Measurements from ENCODE around the gene UGT2B7. TPM values are rescaled to one million over a fixed set of nuclear protein-coding genes. Genes with fewer than 3 reads are reported as not detected.

Gene UGT2B7
- total RNA-seq, 4 donors from 2014 or later = 0.68 to 1.5 (median 1.0) TPM; not detected in 1

GRCh38 chr4:69126024-69126423 is 29.8 kb downstream of the UGT2B7 start:
- H3K36me3 ChIP-seq = no peaks in the 10 kb centered on the region
- no peak for TF ChIP-seq POLR2A (IDR thresholded peaks at IDR 0.05)
- TF ChIP-seq POLR2AphosphoS5 (IDR thresholded peaks at IDR 0.05) = no peak
- no peaks in the 10 kb centered on the region for H3K4me1 ChIP-seq
- H3K4me3 ChIP-seq = no peak overlapping the region
- H3K27me3 ChIP-seq = no peaks in the 10 kb centered on the region
- DNase-seq (ENCODE audit: low spot score in 2 of 2) = no peak
- no peak overlapping the region for H3K27ac ChIP-seq
- no peaks in the 10 kb centered on the region for H3K9me3 ChIP-seq

- TF ChIP-seq CTCF (IDR thresholded peaks at IDR 0.05) (no peak), POLR2A (IDR thresholded peaks at IDR 0.05) (no peak), POLR2AphosphoS5 (IDR thresholded peaks at IDR 0.05) (no peak), EP300 (IDR thresholded peaks at IDR 0.05) (no peak)
- Histone ChIP-seq H3K27me3 (no peaks in the 10 kb centered on the region), H3K36me3 (no peaks in the 10 kb centered on the region), H3K27ac (no peak overlapping the region), H3K4me1 (no peaks in the 10 kb centered on the region), H3K9me3 (no peaks in the 10 kb centered on the region), H3K4me3 (no peak overlapping the region)
- DNase-seq (ENCODE audit: low spot score in 2 of 2) = no peak
Measured at GRCh38 chr4:69133993-69134392, 37.7 kb downstream of the UGT2B7 start.

- Histone ChIP-seq H3K9me3 (no peaks in the 10 kb centered on the region), H3K27ac (no peak overlapping the region), H3K27me3 (no peaks in the 10 kb centered on the region), H3K36me3 (no peaks in the 10 kb centered on the region), H3K4me3 (no peak overlapping the region), H3K4me1 (no peaks in the 10 kb centered on the region)
- no peak for DNase-seq (ENCODE audit: low spot score in 2 of 2)
- WGBS = 77% methylated on average over 4 of the region's 4 CpGs
- TF ChIP-seq CTCF (IDR thresholded peaks at IDR 0.05) (no peak), POLR2AphosphoS5 (IDR thresholded peaks at IDR 0.05) (no peak), EP300 (IDR thresholded peaks at IDR 0.05) (no peak), POLR2A (IDR thresholded peaks at IDR 0.05) (no peak)
Measured at GRCh38 chr4:69134471-69134870, 38.2 kb downstream of the UGT2B7 start.

DNA sequence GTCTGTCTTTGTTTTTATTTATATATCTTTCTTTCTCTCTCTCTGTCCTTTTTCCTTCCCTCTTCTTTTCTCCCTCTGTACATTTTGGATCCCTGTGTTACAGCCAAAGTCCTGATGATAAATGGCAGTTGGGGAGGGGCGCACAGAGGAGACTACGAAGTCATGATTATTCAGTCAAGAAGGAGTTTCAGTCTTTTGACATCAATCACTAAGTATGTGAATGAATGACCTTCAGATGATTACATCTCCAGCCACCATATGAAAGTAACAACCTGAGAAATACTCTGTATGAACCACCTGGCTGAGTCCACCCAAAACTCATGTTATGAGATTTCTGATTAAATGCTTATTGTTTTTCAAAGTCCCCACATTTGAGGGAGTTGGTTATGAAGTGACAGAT is 45.0 kb downstream of the UGT2B7 start:
- Histone ChIP-seq H3K9me3 (no peaks in the 10 kb centered on the region), H3K27ac (no peak overlapping the region), H3K36me3 (no peaks in the 10 kb centered on the region), H3K27me3 (no peaks in the 10 kb centered on the region), H3K4me1 (no peaks in the 10 kb centered on the region), H3K4me3 (no peak overlapping the region)
- TF ChIP-seq POLR2A (IDR thresholded peaks at IDR 0.05) = no peak
- TF ChIP-seq CTCF (IDR thresholded peaks at IDR 0.05) = no peak
- no peak for TF ChIP-seq EP300 (IDR thresholded peaks at IDR 0.05)
- TF ChIP-seq POLR2AphosphoS5 (IDR thresholded peaks at IDR 0.05) = no peak
- DNase-seq (ENCODE audit: low spot score in 2 of 2) = no peak
- 64% methylated on average over 2 of the region's 2 CpGs for WGBS

DNA sequence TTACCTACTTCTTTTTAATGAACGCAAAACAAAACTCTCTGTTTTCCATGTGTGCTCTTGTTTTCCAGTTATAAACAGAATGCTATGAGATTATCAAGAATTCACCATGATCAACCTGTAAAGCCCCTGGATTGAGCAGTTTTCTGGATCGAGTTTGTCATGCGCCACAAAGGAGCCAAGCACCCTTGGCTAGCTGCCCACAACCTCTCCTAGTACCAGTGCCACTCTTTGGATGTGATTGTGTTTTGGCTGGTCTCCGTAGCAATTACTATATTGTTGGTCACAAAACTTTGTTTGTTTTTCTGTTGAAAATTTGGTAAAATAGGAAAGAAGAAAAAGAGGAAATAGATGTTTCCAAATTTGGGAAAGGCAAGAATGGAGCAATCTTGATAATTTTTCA is 51.1 kb downstream of the UGT2B7 start:
- Histone ChIP-seq H3K27me3 (no peaks in the 10 kb centered on the region), H3K9me3 (no peaks in the 10 kb centered on the region), H3K4me1 (no peaks in the 10 kb centered on the region), H3K4me3 (no peak overlapping the region), H3K27ac (no peak overlapping the region), H3K36me3 (no peaks in the 10 kb centered on the region)
- no peak for DNase-seq (ENCODE audit: low spot score in 2 of 2)
- TF ChIP-seq EP300 (IDR thresholded peaks at IDR 0.05) (no peak), CTCF (IDR thresholded peaks at IDR 0.05) (no peak), POLR2AphosphoS5 (IDR thresholded peaks at IDR 0.05) (no peak), POLR2A (IDR thresholded peaks at IDR 0.05) (no peak)
- 87% methylated on average over 4 of the region's 4 CpGs for WGBS

DNA sequence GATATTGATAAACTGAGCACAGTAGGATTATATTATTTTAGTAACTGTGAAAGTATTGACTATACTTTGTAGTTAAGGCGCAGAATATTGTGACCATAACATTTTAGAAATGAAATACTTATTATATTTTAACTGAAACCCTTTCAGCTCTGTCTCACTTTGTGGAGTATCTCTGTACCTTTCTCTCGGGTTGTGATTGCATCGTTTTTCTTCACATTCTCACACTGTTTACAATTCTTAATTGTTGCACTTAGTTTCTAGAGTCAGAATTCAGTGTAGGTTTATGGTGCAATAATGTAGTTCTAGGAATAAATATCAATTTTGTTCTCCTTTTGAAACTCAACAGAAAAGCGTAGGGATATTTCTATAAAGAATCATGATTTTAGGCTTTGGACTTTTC is 57.7 kb downstream of the UGT2B7 start:
- no peak for DNase-seq (ENCODE audit: low spot score in 2 of 2)
- 84% methylated on average over 4 of the region's 4 CpGs for WGBS
- H3K9me3 ChIP-seq = no peaks in the 10 kb centered on the region
- TF ChIP-seq EP300 (IDR thresholded peaks at IDR 0.05) (no peak), CTCF (IDR thresholded peaks at IDR 0.05) (no peak), POLR2A (IDR thresholded peaks at IDR 0.05) (no peak), POLR2AphosphoS5 (IDR thresholded peaks at IDR 0.05) (no peak)
- H3K4me3 ChIP-seq = no peak overlapping the region
- H3K36me3 ChIP-seq = no peaks in the 10 kb centered on the region
- H3K27me3 ChIP-seq = no peaks in the 10 kb centered on the region
- no peaks in the 10 kb centered on the region for H3K4me1 ChIP-seq
- H3K27ac ChIP-seq = no peak overlapping the region
